DND-41 (cell line): Measurements from ENCODE around the gene CCDC192.

Source experiments
- ATAC-seq: fragments of 200-7000 bp; cut with Tn5 transposase; 3 replicates; pipeline ENCODE4 v1.9.1; 2021; ENCODE audit warnings: low read depth; ENCODE audit not compliant: insufficient read depth
- DNase-seq: peaks from one replicate; pipeline ENCODE4 v3.0.0-alpha.2; 2020
- H2AFZ ChIP-seq: 2 replicates; pipeline ENCODE4 v1.6.0; 2012; ENCODE audit warnings: low read depth, low read length
- H3K27ac ChIP-seq: 2 replicates; pipeline ENCODE4 v1.5.1; 2012; ENCODE audit warnings: low read length, inconsistent platforms
- H3K27me3 ChIP-seq: fragments of 200-600 bp; sonication (generic); 2 replicates; pipeline ENCODE4 v1.6.0; 2012; ENCODE audit warnings: low read length, mild to moderate bottlenecking, inconsistent platforms; ENCODE audit not compliant: insufficient read depth, poor library complexity
- H3K36me3 ChIP-seq: 2 replicates; pipeline ENCODE4 v1.5.1; 2012; ENCODE audit warnings: low read length, inconsistent platforms; ENCODE audit not compliant: insufficient read depth
- H3K4me1 ChIP-seq: 2 replicates; pipeline ENCODE4 v1.5.1; 2012; ENCODE audit warnings: mild to moderate bottlenecking, low read length; ENCODE audit not compliant: insufficient read depth
- H3K4me2 ChIP-seq: 2 replicates; pipeline ENCODE4 v1.6.0; 2012; ENCODE audit warnings: mild to moderate bottlenecking, moderate library complexity, low read length, inconsistent platforms; ENCODE audit not compliant: insufficient read depth
- H3K4me3 ChIP-seq, 2 experiments: fragments of 200-600 bp in 1 of 2; shearing (Covaris generic) in 1 of 2; 2 replicates each; pipeline ENCODE4 v1.5.1; 2012 to 2016; ENCODE audit warnings: inconsistent platforms in 2 of 2, low read length in 2 of 2, mild to moderate bottlenecking in 2 of 2, low read depth in 1 of 2, moderate library complexity in 1 of 2
- H3K79me2 ChIP-seq: 2 replicates; pipeline ENCODE4 v1.6.0; 2012; ENCODE audit warnings: low read length, inconsistent platforms; ENCODE audit not compliant: insufficient read depth
- H3K9ac ChIP-seq: 2 replicates; pipeline ENCODE4 v1.6.0; 2012; ENCODE audit warnings: low read depth, mild to moderate bottlenecking, inconsistent platforms, low read length, moderate library complexity
- H3K9me3 ChIP-seq: 2 replicates; pipeline ENCODE4 v1.5.1; 2012; ENCODE audit warnings: low read length, moderate library complexity, mild to moderate bottlenecking, inconsistent platforms; ENCODE audit not compliant: insufficient read depth, severe bottlenecking
- H4K20me1 ChIP-seq: 2 replicates; pipeline ENCODE4 v1.6.0; 2012; ENCODE audit warnings: low read length; ENCODE audit not compliant: insufficient read depth
- CTCF ChIP-seq: IDR thresholded peaks from 2 replicates; pipeline ENCODE4 v1.5.1; 2012; ENCODE audit warnings: borderline replicate concordance, low read length, moderate library complexity, mild to moderate bottlenecking; ENCODE audit not compliant: poor library complexity, severe bottlenecking; ENCODE audit errors: extremely low read depth
- EZH2 ChIP-seq: IDR thresholded peaks from 3 replicates; pipeline ENCODE4 v1.6.1; 2012; ENCODE audit warnings: borderline replicate concordance, low read depth, mild to moderate bottlenecking, moderate library complexity, low read length, inconsistent platforms; ENCODE audit not compliant: severe bottlenecking

The CCDC192 gene

DNA sequence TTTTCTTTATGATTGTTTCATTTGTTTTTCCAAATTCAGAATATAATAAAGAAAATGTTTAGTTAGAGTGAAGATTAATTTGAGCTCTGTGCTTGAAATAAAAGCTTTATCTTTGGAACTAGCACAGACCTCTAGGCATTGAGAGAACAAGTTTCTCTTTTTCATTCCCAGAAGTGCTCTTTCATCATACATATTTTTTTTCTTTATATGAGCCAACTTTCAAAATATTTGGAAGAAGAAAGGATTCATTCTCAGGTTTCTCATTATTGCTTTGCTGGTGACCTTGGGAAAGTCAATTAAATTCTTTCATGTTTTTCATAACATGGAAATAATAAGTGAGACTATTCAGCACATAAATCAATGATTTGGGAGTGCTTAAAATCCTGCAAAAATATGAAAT, 37.5 kb upstream of the CCDC192 start:
- Histone ChIP-seq H3K4me3 (no peak overlapping the region), H3K36me3 (no peaks in the 10 kb centered on the region), H4K20me1 (no peaks in the 10 kb centered on the region), H3K79me2 (no peaks in the 10 kb centered on the region), H3K9ac (no peak overlapping the region), H3K4me1 (no peaks in the 10 kb centered on the region), H3K27ac (no peak overlapping the region), H3K4me2 (no peak overlapping the region), H3K9me3 (no peaks in the 10 kb centered on the region), H3K27me3 (no peaks in the 10 kb centered on the region), H2AFZ (no peak overlapping the region)
- no peak for DNase-seq
- no peak for ATAC-seq
- TF ChIP-seq EZH2 (no peak), CTCF (no peak)

DNA sequence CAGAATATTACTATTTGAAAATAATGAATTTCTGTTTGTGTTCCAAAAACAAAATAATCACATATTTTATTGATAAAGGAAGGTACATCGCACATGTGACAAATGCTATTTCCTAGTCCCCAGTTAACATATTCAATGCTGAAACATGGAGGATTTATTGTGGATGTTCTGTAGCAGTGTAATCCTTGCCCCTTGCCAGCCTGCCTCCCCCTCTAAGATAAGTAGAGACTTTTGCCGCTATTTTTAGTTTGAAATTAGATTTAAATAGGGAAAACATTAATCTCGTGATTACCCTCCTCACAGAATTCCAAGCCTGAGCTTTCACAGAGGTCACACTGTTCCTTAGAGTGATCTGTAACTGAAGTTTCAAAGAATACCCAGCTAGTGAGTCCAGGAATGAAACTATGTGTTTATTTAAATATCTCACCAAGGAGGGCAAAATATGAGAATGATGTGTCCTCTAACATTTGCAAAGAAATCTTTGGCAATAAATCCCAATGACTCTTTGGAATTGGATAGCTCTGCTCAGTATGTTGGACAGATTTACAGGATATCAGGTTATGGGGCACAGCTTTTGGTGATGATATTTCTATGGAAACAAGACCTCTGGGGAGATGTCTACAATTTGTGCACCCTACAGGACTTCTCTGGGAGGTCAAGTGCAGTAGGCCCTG, 37.0 kb upstream of the CCDC192 start:
- no peak overlapping the region for H3K27ac ChIP-seq
- H4K20me1 ChIP-seq = no peaks in the 10 kb centered on the region
- no peaks in the 10 kb centered on the region for H3K27me3 ChIP-seq
- no peak overlapping the region for H2AFZ ChIP-seq
- ATAC-seq (no peak), DNase-seq (no peak)
- H3K4me2 ChIP-seq = no peak overlapping the region
- TF ChIP-seq CTCF (no peak), EZH2 (no peak)
- H3K4me3 ChIP-seq = no peak overlapping the region
- no peaks in the 10 kb centered on the region for H3K79me2 ChIP-seq
- H3K4me1 ChIP-seq = no peaks in the 10 kb centered on the region
- no peak overlapping the region for H3K9ac ChIP-seq
- H3K9me3 ChIP-seq = no peaks in the 10 kb centered on the region
- no peaks in the 10 kb centered on the region for H3K36me3 ChIP-seq

DNA sequence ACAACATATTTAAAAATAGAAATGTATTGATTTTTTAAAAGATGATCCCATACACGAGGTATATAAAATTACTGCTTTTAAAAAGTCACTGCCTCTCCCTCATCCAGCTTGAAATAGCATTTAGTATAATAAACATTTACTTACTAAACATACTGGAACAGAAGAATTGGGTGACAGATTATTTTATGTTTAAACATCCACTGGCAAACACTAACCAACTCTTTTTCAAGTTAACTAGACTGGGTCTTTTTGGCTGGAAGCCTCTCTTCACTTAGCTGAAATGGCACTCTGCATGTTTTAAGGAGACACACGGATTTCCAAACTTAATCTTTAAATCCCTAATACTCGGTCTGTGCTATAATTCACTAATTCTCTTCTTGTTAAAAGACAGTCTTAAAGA, 35.3 kb upstream of the CCDC192 start:
- H3K4me3 ChIP-seq = no peak overlapping the region

More for the DNA sequence above, 35.3 kb upstream of the CCDC192 start:
- ATAC-seq (no peak), DNase-seq (no peak)
- no peaks in the 10 kb centered on the region for H3K27me3 ChIP-seq
- no peaks in the 10 kb centered on the region for H4K20me1 ChIP-seq
- H3K79me2 ChIP-seq = no peaks in the 10 kb centered on the region
- H3K27ac ChIP-seq = no peak overlapping the region
- no peak for TF ChIP-seq EZH2
- TF ChIP-seq CTCF = no peak
- no peak overlapping the region for H3K4me2 ChIP-seq
- H3K9ac ChIP-seq = no peak overlapping the region
- H3K4me1 ChIP-seq = no peaks in the 10 kb centered on the region
- H3K36me3 ChIP-seq = no peaks in the 10 kb centered on the region
- H2AFZ ChIP-seq = no peak overlapping the region
- H3K9me3 ChIP-seq = no peaks in the 10 kb centered on the region
